K562 (cell line): ENCODE results near the gene SFT2D2. TPM values are rescaled to one million over a fixed set of nuclear protein-coding genes. Genes with fewer than 3 reads are reported as not detected.

ENCODE experiments used
- CBX5 ChIP-seq: IDR thresholded peaks from 2 replicates; pipeline ENCODE4 v1.6.1; 2014; ENCODE audit warnings: low read depth, borderline replicate concordance
- CHD2 ChIP-seq: IDR thresholded peaks from 2 replicates; pipeline ENCODE4 v1.6.1; 2011; ENCODE audit warnings: low read depth, low read length
- ELF4 ChIP-seq: fragments of 450-650 bp; formaldehyde crosslinking; IDR thresholded peaks from 2 replicates; pipeline ENCODE4 v1.4.0; 2022; ENCODE audit warnings: missing genetic modification characterization
- HDGF ChIP-seq: fragments of 450-650 bp; IDR thresholded peaks from 2 replicates; pipeline ENCODE4 v1.6.1; 2016
- HLTF ChIP-seq: fragments of 450-650 bp; IDR thresholded peaks from 2 replicates; pipeline ENCODE4 v1.6.1; 2016
- HNRNPL ChIP-seq: fragments of 200-400 bp; formaldehyde crosslinking; IDR thresholded peaks from 2 replicates; pipeline ENCODE4 v1.6.1; 2017; ENCODE audit warnings: low read depth, mild to moderate bottlenecking, low read length
- IRF2 ChIP-seq: sonication (generic); formaldehyde crosslinking; IDR thresholded peaks from 2 replicates; pipeline ENCODE4 v1.8.1; 2022; ENCODE audit warnings: mild to moderate bottlenecking, missing genetic modification reagents
- NFATC3 ChIP-seq: fragments of 450-650 bp; IDR thresholded peaks from 2 replicates; pipeline ENCODE4 v1.6.1; 2017; ENCODE audit warnings: mild to moderate bottlenecking
- NRF1 ChIP-seq, 2 experiments: fragments of 450-650 bp; IDR thresholded peaks in 1 of 2; conservative IDR thresholded peaks in 1 of 2; 2 replicates each; pipeline ENCODE4 v1.6.1; 2014; ENCODE audit warnings: mild to moderate bottlenecking in 2 of 2
- PPARD ChIP-seq: fragments of 250-450 bp; sonication (Bioruptor Pico); IDR thresholded peaks from 2 replicates; pipeline ENCODE4 v1.8.0; 2022; ENCODE audit warnings: inconsistent platforms, mild to moderate bottlenecking, moderate library complexity
- SIRT6 ChIP-seq: IDR thresholded peaks from one replicate; pipeline ENCODE4 v1.6.1; 2012; ENCODE audit warnings: low read depth, mild to moderate bottlenecking, control low read depth, inconsistent platforms, low read length, moderate library complexity
- SMAD1 ChIP-seq: fragments of 150-350 bp; IDR thresholded peaks from 2 replicates; pipeline ENCODE4 v1.6.1; 2014; ENCODE audit warnings: low read length, low read depth; ENCODE audit not compliant: partially characterized antibody
- SREBF1 ChIP-seq: fragments of 150-350 bp; IDR thresholded peaks from 2 replicates; pipeline ENCODE4 v1.6.1; 2014; ENCODE audit warnings: antibody characterized with exemption, low read depth, low read length, borderline replicate concordance
- TCF7L2 ChIP-seq: fragments of 150-350 bp; IDR thresholded peaks from 2 replicates; pipeline ENCODE4 v1.6.1; 2016; ENCODE audit warnings: low read depth, mild to moderate bottlenecking, low read length, moderate library complexity
- ZFPM2 ChIP-seq: fragments of 250-450 bp; sonication (Bioruptor Pico); IDR thresholded peaks from 2 replicates; pipeline ENCODE4 v1.5.1; 2022; ENCODE audit warnings: mild to moderate bottlenecking
- ZNF143 ChIP-seq: sonication (generic); formaldehyde crosslinking; IDR thresholded peaks from 2 replicates; pipeline ENCODE4 v1.9.0; 2022; ENCODE audit warnings: mild to moderate bottlenecking, missing genetic modification reagents
- ZNF253 ChIP-seq: fragments of 250-450 bp; sonication (Bioruptor Pico); conservative IDR thresholded peaks from 2 replicates; pipeline ENCODE4 v1.6.1; 2021; ENCODE audit warnings: mild to moderate bottlenecking
- ZNF311 ChIP-seq: fragments of 250-450 bp; sonication (Bioruptor Pico); IDR thresholded peaks from 2 replicates; pipeline ENCODE4 v1.4.0; 2020; ENCODE audit warnings: mild to moderate bottlenecking, moderate library complexity
- ZNF324 ChIP-seq: fragments of 250-450 bp; sonication (Bioruptor Pico); IDR thresholded peaks from 2 replicates; pipeline ENCODE4 v1.4.0; 2020; ENCODE audit warnings: mild to moderate bottlenecking
- polyA plus RNA-seq, 8 experiments: library from polyadenylated mRNA; depleted of rRNA in 4 of 8; stranded (reverse) in 5 of 8; unstranded in 3 of 8; fragments of >200 nt; fragmentation: Nextera tagmentation in 2 of 8; fragmentation: Illumina TruSeq in 1 of 8; extraction: Ambion mirVana in 2 of 8; extraction: Trizol in 1 of 8; gene quantifications; 2 replicates each; pipeline versions ENCODE4 v1.2.1 to v1.2.3, GENCODE V29; 2011 to 2014; ENCODE audit warnings: inconsistent platforms in 1 of 8, missing spikeins in 1 of 8
- total RNA-seq, 7 experiments: library from RNA; depleted of rRNA in 6 of 7; stranded (reverse); fragments of >200 nt in 6 of 7; fragmentation: Illumina TruSeq in 2 of 7; extraction: Trizol in 2 of 7; gene quantifications; 2 replicates each; pipeline versions ENCODE4 v1.2.1 to v1.2.3, GENCODE V29; 2011 to 2021; ENCODE audit warnings: low replicate concordance in 1 of 7
- TF ChIP-seq, protein P1 (sequence below), 2 experiments: fragments of 250-450 bp in 1 of 2; fragments of 450-650 bp in 1 of 2; sonication (Bioruptor Pico) in 1 of 2; IDR thresholded peaks; 2 replicates each; pipeline versions ENCODE4 v1.6.1 to v1.8.0; 2016 to 2021; ENCODE audit warnings: mild to moderate bottlenecking in 2 of 2, moderate library complexity in 2 of 2, missing compliant biosample characterization in 1 of 2, missing genetic modification characterization in 1 of 2
- TF ChIP-seq, protein P2 (sequence below): sonication (generic); formaldehyde crosslinking; IDR thresholded peaks from 2 replicates; pipeline ENCODE4 v1.8.0; 2022; ENCODE audit warnings: mild to moderate bottlenecking, missing genetic modification reagents
- TF ChIP-seq, protein P3 (sequence below), 2 experiments: fragments of 450-650 bp; IDR thresholded peaks; 2 replicates each; pipeline ENCODE4 v1.6.1; 2018; ENCODE audit warnings: mild to moderate bottlenecking in 2 of 2, low read depth in 1 of 2; ENCODE audit not compliant: partially characterized antibody in 2 of 2
- TF ChIP-seq, protein P4 (sequence below): fragments of 450-650 bp; IDR thresholded peaks from one replicate; pipeline ENCODE4 v1.6.1; 2018; ENCODE audit warnings: mild to moderate bottlenecking, moderate library complexity; ENCODE audit not compliant: partially characterized antibody

SFT2D2 gene
- total and polyA plus RNA-seq, 9 of the 15 experiments (the other 6 are each of a cell fraction or from before 2014, with no cell fraction given), result 3.4 to 50.1 (median 21.6) TPM

DNA sequence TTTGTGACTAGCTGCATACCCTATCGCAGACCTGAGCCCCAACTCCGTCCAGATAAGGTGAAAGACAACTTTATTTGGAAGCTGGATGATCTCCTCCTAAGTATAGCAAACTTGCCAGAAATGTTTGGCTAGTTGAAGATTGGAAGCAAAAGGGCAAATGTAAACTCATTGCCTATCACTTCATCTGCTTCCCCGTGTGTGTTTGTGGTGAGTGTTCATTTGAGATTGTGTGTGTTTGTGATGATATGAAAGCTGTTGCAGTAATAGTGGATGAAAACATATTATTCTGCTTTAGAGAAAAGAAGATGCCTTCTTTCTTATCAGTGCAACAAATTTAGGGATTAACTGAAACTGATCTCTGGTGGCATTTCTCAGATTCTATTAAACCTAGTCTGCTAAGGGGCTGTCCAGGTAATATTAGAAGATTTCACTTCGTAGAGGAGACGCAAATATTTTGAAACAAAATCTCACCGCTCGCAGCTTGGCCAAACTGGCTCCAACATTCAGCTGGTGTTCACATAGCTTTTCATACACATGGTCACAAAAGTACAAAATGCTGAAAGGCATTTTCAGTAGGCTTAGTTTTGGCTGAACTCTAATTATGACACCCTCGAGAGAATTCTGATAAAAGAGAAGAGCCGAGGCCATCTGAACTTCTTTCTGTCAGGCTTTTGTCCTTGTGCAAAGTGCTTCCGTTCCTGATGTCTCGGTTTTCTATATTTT lies 56.0 kb downstream of the SFT2D2 start (continued):
- no peak for TF ChIP-seq HDGF
- no peak for TF ChIP-seq ZFPM2
- no peak for TF ChIP-seq PPARD (CRISPR knock-in tag)
- no peak for TF ChIP-seq SREBF1
- TF ChIP-seq IRF2 (CRISPR knock-in tag), result no peak
- no peak for TF ChIP-seq ZNF311 (CRISPR knock-in tag)
- no peak for TF ChIP-seq CBX5
- TF ChIP-seq, protein P1, sequence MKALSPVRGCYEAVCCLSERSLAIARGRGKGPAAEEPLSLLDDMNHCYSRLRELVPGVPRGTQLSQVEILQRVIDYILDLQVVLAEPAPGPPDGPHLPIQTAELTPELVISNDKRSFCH (CRISPR knock-in tag; IDR thresholded peaks at IDR 0.05), result no peak
- TF ChIP-seq, protein P1 (tag; IDR thresholded peaks at IDR 0.05), result peak; percentile 95
- TF ChIP-seq ZNF253 (CRISPR knock-in tag), result no peak
- TF ChIP-seq HLTF, result no peak
- TF ChIP-seq NRF1 (conservative IDR thresholded peaks at IDR 0.05 in 1 of 2, IDR thresholded peaks at IDR 0.05 in 1 of 2), result no peak
- no peak for TF ChIP-seq TCF7L2
- TF ChIP-seq NFATC3, result no peak
- TF ChIP-seq, protein P2, sequence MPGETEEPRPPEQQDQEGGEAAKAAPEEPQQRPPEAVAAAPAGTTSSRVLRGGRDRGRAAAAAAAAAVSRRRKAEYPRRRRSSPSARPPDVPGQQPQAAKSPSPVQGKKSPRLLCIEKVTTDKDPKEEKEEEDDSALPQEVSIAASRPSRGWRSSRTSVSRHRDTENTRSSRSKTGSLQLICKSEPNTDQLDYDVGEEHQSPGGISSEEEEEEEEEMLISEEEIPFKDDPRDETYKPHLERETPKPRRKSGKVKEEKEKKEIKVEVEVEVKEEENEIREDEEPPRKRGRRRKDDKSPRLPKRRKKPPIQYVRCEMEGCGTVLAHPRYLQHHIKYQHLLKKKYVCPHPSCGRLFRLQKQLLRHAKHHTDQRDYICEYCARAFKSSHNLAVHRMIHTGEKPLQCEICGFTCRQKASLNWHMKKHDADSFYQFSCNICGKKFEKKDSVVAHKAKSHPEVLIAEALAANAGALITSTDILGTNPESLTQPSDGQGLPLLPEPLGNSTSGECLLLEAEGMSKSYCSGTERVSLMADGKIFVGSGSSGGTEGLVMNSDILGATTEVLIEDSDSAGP (CRISPR knock-in tag), result no peak
- TF ChIP-seq HNRNPL, result no peak
- TF ChIP-seq ELF4 (CRISPR knock-in tag), result 0 out of 2 replicates have a peak, but pooled peaks have one; percentile 57
- no peak for TF ChIP-seq ZNF324 (CRISPR knock-in tag)
- no peak for TF ChIP-seq CHD2
- TF ChIP-seq SMAD1, result no peak
- TF ChIP-seq ZNF143, result no peak
- TF ChIP-seq, protein P3, sequence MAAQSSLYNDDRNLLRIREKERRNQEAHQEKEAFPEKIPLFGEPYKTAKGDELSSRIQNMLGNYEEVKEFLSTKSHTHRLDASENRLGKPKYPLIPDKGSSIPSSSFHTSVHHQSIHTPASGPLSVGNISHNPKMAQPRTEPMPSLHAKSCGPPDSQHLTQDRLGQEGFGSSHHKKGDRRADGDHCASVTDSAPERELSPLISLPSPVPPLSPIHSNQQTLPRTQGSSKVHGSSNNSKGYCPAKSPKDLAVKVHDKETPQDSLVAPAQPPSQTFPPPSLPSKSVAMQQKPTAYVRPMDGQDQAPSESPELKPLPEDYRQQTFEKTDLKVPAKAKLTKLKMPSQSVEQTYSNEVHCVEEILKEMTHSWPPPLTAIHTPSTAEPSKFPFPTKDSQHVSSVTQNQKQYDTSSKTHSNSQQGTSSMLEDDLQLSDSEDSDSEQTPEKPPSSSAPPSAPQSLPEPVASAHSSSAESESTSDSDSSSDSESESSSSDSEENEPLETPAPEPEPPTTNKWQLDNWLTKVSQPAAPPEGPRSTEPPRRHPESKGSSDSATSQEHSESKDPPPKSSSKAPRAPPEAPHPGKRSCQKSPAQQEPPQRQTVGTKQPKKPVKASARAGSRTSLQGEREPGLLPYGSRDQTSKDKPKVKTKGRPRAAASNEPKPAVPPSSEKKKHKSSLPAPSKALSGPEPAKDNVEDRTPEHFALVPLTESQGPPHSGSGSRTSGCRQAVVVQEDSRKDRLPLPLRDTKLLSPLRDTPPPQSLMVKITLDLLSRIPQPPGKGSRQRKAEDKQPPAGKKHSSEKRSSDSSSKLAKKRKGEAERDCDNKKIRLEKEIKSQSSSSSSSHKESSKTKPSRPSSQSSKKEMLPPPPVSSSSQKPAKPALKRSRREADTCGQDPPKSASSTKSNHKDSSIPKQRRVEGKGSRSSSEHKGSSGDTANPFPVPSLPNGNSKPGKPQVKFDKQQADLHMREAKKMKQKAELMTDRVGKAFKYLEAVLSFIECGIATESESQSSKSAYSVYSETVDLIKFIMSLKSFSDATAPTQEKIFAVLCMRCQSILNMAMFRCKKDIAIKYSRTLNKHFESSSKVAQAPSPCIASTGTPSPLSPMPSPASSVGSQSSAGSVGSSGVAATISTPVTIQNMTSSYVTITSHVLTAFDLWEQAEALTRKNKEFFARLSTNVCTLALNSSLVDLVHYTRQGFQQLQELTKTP (IDR thresholded peaks at IDR 0.05; ENCODE audit: low read depth in 1 of 2, partially characterized antibody in 2 of 2), result peak in 1 of 2 experiments; percentile 21
- TF ChIP-seq SIRT6, result no peak
- TF ChIP-seq, protein P4, sequence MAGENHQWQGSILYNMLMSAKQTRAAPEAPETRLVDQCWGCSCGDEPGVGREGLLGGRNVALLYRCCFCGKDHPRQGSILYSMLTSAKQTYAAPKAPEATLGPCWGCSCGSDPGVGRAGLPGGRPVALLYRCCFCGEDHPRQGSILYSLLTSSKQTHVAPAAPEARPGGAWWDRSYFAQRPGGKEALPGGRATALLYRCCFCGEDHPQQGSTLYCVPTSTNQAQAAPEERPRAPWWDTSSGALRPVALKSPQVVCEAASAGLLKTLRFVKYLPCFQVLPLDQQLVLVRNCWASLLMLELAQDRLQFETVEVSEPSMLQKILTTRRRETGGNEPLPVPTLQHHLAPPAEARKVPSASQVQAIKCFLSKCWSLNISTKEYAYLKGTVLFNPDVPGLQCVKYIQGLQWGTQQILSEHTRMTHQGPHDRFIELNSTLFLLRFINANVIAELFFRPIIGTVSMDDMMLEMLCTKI, result no peak
